ENCODE results near the gene RAB6B. TPM values are rescaled to one million over a fixed set of nuclear protein-coding genes. Genes with fewer than 3 reads are reported as not detected.

The RAB6B gene
- total RNA-seq, 6 experiments from 2014 or later = 0.09 to 0.60 (median 0.36) TPM

DNA sequence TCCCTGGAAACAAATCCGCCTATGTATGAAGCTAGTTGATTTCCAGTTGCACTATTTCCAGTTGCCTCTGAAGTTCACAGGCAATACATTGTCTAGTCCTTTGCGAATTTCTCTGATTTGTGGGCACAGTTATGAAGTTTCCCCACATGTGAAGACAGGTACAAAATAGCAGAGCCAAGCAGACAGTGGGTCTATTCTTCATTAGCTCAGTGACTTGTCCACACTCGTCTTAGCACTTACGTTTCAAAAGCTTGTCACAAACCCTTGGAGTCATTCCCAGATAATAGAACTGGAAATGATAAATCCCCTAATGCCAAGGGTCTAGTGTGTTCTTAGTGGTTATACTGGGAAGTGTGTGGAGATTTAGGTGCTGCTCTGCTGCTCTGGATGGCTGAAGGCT is 75.6 kb downstream of the RAB6B start:
- no peaks in the 10 kb centered on the region for H3K4me1 ChIP-seq
- ATAC-seq (no peak), DNase-seq (no peak)
- WGBS (ENCODE audit: insufficient coverage, low coverage, low lambda C conversion rate, missing lambda C conversion rate) = 84% methylated on average over 4 of the region's 4 CpGs
- intact Hi-C loops (cut with DNase I) = no loop called here
- H3K36me3 ChIP-seq = peaks cover 3 to 61% (median 35%) of the 10 kb centered on the region in 4 donors
- TF ChIP-seq POLR2A (IDR thresholded peaks at IDR 0.05) = no peak
- TF ChIP-seq, protein P1, sequence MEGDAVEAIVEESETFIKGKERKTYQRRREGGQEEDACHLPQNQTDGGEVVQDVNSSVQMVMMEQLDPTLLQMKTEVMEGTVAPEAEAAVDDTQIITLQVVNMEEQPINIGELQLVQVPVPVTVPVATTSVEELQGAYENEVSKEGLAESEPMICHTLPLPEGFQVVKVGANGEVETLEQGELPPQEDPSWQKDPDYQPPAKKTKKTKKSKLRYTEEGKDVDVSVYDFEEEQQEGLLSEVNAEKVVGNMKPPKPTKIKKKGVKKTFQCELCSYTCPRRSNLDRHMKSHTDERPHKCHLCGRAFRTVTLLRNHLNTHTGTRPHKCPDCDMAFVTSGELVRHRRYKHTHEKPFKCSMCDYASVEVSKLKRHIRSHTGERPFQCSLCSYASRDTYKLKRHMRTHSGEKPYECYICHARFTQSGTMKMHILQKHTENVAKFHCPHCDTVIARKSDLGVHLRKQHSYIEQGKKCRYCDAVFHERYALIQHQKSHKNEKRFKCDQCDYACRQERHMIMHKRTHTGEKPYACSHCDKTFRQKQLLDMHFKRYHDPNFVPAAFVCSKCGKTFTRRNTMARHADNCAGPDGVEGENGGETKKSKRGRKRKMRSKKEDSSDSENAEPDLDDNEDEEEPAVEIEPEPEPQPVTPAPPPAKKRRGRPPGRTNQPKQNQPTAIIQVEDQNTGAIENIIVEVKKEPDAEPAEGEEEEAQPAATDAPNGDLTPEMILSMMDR (IDR thresholded peaks at IDR 0.05) = no peak
- H3K4me3 ChIP-seq = no peak overlapping the region
- no peak overlapping the region for H3K27ac ChIP-seq
- H3K9me3 ChIP-seq = no peaks in the 10 kb centered on the region
- H3K27me3 ChIP-seq = no peaks in the 10 kb centered on the region

DNA sequence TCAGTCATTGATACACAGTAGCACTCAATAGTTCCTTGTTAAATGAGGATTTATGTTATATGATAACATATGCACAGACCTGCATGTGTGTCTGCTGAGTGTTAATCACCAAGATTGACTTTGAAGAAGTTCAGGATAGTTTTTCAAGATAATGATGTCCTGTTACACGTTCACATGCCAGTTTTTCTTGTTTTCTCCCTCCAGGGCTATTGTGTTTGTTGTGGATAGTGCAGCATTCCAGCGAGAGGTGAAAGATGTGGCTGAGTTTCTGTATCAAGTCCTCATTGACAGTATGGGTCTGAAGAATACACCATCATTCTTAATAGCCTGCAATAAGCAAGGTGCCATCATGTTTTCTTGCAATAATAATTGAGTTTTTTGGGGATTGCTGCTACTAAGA is 80.3 kb downstream of the RAB6B start:
- intact Hi-C loops (cut with DNase I) = no loop called here
- no peaks in the 10 kb centered on the region for H3K4me1 ChIP-seq
- ATAC-seq = no peak
- no peaks in the 10 kb centered on the region for H3K27me3 ChIP-seq
- no peak for TF ChIP-seq POLR2A (IDR thresholded peaks at IDR 0.05)
- TF ChIP-seq, protein P1 (IDR thresholded peaks at IDR 0.05) = no peak
- no peak for DNase-seq
- no peak overlapping the region for H3K27ac ChIP-seq
- H3K9me3 ChIP-seq = no peaks in the 10 kb centered on the region
- 94% methylated on average over 2 of the region's 2 CpGs for WGBS (ENCODE audit: insufficient coverage, low coverage, low lambda C conversion rate, missing lambda C conversion rate)
- peaks cover 3 to 60% (median 27%) of the 10 kb centered on the region in 4 donors for H3K36me3 ChIP-seq
- H3K4me3 ChIP-seq = no peak overlapping the region

DNA sequence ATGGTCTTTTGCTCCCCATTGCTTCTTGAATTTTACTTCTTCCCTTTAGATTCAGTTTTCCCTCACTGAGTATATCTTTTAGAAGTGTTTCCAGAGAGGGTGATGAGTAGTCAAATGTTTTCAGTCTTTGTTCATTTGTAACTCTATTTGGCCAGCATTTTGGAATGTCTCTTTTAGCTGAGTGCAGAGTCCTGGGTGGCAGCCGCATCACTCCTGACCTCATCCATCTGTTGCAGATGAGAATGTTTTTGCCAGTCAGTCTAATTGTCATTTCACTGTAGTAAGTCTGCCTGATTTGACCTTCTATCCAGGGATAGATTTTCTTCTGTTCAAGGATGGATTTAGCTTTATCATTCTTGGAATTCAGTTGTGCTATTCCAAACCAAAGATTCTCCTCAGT is 82.8 kb downstream of the RAB6B start:
- peaks cover 0 to 50% (median 22%) of the 10 kb centered on the region in 4 donors for H3K36me3 ChIP-seq
- 80% methylated on average over 1 of the region's 1 CpG for WGBS (ENCODE audit: insufficient coverage, low coverage, low lambda C conversion rate, missing lambda C conversion rate)
- H3K27me3 ChIP-seq = no peaks in the 10 kb centered on the region
- no peaks in the 10 kb centered on the region for H3K9me3 ChIP-seq
- H3K27ac ChIP-seq = no peak overlapping the region
- H3K4me1 ChIP-seq = no peaks in the 10 kb centered on the region
- ATAC-seq (no peak), DNase-seq (no peak)
- intact Hi-C loops (cut with DNase I) = no loop called here
- no peak overlapping the region for H3K4me3 ChIP-seq
- TF ChIP-seq POLR2A (IDR thresholded peaks at IDR 0.05) = no peak
- TF ChIP-seq, protein P1 (IDR thresholded peaks at IDR 0.05) = no peak

DNA sequence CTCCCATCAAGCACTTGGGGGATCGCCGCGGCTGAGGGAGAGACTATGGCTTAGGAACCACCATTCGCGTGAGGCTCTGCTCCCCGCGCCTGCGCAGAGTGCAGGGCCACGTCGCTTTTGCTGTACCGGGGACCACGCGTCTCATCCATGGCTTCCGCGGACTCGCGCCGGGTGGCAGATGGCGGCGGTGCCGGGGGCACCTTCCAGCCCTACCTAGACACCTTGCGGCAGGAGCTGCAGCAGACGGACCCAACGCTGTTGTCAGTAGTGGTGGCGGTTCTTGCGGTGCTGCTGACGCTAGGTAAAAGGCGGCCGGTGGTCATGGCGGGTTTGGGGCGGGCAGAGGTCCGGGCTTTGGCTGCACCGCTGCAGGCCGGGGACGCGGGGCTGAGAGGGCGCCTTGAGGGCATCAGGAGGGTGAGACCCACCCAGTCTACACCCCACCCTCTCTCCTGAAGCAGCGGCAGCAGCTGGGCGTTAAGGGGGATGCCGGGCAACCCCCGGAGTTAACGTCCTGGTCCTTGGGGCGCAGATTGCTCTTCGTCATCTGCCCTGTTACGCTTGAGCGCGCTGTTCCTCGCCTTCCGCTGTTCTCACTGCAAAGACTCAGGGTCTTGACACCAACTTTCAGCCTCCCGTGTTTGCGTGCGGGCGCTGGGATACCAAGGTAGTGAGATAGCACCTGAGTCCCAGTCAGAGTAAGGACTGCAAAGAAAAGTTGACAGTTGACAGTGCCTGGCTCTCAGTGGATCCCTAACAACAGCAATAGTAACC is 89.8 kb downstream of the RAB6B start, which contains the start of gene SRPRB:
Gene SRPRB, plus strand, starts transcription at position 114 of the 774 bp plus-strand sequence. Its CDS starts 34 bp downstream, at position 148.
- H3K9me3 ChIP-seq = no peaks in the 10 kb centered on the region
- intact Hi-C loops (cut with DNase I) = no loop called here
- ATAC-seq (peak; percentile 100), DNase-seq (peak; percentile 97)
- H3K27ac ChIP-seq = peak within 1 kb of the TSS in 2 of 3 donors; percentile 45 to 65
- TF ChIP-seq POLR2A (IDR thresholded peaks at IDR 0.05) = peak; percentile 77
- TF ChIP-seq, protein P1 (IDR thresholded peaks at IDR 0.05) = no peak
- WGBS (ENCODE audit: insufficient coverage, low coverage, low lambda C conversion rate, missing lambda C conversion rate) = 2% methylated on average over 15 of the region's 53 CpGs
- H3K4me1 ChIP-seq = no peaks in the 10 kb centered on the region
- H3K36me3 ChIP-seq = peaks cover 0 to 14% (median 7%) of the 10 kb centered on the region in 4 donors
- H3K27me3 ChIP-seq = no peaks in the 10 kb centered on the region
- peak within 1 kb of the TSS; percentile 78 to 95 (median 91) for H3K4me3 ChIP-seq

Data from right lobe of liver (tissue), 6 donors.